Fibroblast of the conjunctiva (primary cell): ENCODE measurements around the gene SYNGR1.

Experiments
- DNase-seq: peaks from one replicate; pipeline ENCODE4 v3.0.0-alpha.2; 2010; ENCODE audit warnings: low read depth

SYNGR1 gene

DNA sequence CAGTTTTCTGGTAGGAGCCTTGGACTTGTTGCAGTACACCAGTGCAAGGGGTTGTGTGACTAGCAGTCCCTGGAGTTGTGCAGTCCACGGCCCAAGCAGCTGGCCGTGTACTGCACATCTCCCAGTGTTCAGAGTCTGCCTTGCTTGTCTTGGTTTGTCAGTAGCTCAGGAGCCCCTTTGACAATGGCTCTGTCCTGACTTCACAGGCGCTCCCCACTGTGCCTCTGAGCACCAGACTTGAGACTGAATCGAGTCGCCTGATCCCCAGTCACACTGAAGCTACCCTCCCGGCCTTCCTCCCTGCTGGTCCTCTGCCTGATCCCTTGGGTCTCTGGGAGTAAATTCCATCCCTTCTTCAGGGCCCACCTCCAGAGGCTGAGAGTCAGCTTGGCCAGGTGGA, 19.4 kb downstream of the SYNGR1 start:
- no peak for DNase-seq

GRCh38 chr22:39369586-39369985, 19.8 kb downstream of the SYNGR1 start:
- DNase-seq = no peak

GRCh38 chr22:39371732-39372131, 21.9 kb downstream of the SYNGR1 start:
- DNase-seq = no peak

DNA sequence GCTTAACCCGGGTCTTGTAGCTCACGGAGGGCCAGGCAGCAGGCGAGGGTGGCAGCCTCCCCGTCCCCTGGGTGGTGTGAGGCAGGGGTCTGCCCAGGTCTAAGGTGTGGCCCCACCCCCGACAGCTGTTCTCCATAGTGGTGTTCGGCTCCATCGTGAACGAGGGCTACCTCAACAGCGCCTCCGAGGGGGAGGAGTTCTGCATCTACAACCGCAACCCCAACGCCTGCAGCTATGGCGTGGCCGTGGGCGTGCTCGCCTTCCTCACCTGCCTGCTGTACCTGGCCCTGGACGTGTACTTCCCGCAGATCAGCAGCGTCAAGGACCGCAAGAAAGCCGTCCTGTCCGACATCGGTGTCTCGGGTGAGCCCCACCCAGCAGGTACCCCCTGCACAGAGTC, 24.4 kb downstream of the SYNGR1 start:
- no peak for DNase-seq

DNA sequence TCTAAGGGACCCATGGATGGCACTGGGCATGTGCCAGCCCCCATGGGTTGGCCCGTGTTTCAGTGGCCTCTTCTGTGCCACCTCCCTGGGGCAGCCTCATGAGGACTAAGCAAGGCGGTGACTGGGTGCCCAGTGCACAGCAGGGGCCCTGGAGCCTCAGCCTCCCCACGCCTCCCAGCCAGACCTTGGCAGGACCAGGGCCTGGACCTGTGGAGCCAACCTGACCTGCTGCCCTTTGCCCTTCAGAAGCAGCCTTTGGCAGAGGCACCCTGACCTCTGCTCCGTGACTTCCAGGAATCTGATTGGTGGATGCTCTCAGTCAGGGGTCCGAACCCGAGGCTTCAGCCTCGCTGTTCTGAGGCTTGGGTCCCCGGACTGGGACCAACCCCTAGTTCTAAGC, 25.0 kb downstream of the SYNGR1 start:
- no peak for DNase-seq

DNA sequence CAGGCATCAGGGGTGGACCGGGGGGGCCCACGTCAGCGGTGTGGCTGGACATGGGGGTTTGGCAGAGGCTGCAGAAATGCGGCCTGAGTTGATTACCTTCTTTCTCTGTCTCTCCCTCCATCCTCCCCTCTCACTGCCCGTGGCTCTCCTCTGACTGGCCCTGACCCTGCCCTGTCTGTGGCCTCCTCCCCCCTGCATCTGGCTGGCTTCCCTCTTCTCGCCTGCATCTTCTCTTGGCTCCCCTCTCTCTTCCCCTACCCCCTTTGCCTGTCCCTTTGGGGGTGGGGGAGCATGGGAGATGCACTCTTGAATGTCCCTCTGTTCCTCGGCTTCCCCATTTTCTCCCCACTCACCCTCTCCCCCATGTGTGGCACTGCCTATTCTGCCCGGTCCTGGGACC, 25.9 kb downstream of the SYNGR1 start:
- DNase-seq = no peak

GRCh38 chr22:39379756-39380730, 30.3 kb downstream of the SYNGR1 start:
- no peak for DNase-seq

DNA sequence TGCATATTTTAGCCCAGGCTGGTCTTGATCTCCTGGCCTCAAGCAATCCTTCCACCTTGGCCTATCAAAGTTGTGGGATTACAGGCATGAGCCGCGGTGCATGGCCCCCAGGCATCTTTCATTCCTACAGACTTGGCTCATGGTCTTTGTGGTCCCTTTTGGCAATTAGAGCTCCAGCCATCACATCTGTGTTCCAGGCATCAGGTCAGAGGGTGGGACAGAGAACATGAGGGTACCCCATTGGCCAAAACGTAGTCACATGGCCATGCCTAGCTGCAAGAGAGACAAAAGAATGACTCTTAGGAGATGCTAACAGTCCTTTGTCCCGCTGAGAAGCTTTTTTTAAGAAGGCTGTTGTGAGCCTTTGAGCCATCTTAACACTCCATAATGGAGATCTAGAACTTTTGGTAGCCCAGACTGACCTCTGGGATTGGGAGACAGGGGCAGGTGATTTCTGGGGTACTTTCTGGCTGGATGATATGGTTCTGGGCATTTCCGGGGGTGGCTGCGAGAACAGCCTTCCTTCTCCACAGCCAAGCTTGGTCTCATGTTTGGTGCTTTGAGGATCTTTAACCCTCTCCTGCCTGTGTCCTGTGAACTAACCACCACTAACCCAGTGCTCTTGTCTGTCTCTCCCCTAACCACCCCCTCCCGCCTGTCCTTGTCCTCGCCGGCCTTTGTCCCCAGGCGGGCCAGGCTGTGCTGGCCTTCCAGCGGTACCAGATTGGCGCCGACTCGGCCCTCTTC, 31.4 kb downstream of the SYNGR1 start:
- DNase-seq = no peak

- DNase-seq = no peak
Measured at GRCh38 chr22:39381930-39382329, 32.1 kb downstream of the SYNGR1 start.

- DNase-seq = no peak
Measured at GRCh38 chr22:39382410-39382809, 32.6 kb downstream of the SYNGR1 start.

DNA sequence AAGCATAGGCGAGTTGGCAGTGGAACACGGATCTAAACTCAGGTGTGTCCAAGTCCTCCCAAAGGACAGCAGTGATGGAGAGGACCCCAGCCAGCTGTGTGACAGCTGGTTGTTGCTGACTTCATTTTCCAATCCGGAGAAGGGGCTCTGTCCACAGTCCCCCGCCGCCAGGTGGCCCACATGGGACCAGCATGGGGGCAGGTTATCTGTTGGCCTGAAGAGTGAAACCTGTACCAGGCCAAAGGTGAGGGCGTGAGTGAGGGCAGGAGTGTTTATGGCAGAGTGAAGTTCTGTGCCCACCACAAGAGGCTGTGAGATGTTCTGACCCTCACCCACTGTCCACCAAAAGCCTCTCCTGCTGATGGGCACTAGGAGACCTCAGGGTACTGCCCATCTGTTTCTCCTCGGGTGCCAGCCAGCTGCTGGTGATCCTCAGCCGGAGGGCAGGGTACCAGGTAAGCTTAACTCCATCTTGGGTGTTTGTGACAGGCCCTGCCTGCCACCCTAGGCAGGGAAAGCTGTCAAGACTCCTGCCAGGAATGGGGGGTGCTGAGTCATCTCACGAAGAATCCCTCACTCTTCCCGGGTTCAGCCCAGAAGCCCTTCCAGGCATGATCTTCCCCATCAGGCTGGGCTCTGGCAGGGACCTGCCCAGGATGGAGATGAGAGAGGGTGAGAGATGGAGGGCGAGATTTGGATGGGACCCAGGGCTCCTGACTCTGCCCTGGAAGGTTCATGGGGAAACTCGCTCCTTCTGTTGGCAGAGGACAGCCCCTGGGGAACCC, 34.2 kb downstream of the SYNGR1 start:
- no peak for DNase-seq

DNA sequence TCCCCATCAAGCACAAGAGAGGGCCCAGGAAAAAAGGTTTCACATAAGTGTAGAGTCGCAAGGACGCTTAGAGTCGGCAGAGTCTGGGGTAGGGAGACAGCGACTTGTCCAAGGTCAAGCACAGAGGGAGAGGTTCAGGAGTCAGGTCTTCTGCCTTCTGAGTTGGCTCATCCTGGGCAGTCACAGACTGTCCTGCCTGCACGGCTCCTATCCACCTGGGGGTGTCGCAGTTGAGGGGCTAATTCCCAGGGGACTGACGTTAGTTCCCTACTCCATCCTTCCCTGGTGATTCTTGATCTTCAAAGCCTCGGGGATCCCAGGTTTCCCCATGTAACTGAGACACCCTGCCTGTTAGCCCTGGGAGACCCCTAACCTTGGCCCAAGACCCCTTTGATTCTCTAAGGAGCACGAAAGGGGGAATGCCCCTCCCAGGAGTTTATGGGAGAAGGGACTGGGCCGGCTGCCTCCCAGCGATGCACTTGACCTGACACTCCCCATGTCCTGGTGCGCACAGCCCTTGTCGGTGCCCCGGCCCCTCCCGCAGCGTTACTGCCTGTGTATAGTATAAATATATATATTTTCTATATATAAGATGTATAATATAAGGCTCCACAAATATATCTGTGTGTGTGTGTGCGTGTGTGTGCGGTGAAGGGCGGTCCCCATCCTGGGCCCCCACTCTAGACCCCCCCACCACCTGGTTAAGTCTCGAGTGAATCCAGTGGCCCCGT, 35.1 kb downstream of the SYNGR1 start:
- no peak for DNase-seq

GRCh38 chr22:39388261-39389011, 38.6 kb downstream of the SYNGR1 start:
- DNase-seq = peak; percentile 72

DNA sequence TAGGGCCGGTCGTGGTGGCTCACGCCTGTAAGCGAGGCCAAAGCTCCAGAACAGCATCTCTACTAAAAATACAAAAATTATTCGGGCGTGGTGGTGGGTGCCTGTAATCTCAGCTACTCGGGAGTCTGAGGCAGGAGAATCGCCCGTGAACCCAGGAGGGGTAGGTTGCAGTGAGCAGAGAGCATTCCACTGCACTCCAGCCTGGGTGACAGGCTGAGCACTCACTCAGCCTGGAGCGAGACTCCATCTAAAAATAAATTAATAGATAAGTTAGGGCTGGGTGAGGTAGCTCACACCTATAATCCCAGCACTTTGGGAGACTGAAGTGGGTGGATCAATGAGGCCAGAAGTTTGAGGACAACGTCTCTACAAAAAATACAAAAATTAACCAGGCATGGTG, 39.6 kb downstream of the SYNGR1 start:
- no peak for DNase-seq

- no peak for DNase-seq
Measured at GRCh38 chr22:39392341-39392948, 42.7 kb downstream of the SYNGR1 start.

GRCh38 chr22:39395936-39396796, 46.4 kb downstream of the SYNGR1 start:
- DNase-seq = no peak

DNA sequence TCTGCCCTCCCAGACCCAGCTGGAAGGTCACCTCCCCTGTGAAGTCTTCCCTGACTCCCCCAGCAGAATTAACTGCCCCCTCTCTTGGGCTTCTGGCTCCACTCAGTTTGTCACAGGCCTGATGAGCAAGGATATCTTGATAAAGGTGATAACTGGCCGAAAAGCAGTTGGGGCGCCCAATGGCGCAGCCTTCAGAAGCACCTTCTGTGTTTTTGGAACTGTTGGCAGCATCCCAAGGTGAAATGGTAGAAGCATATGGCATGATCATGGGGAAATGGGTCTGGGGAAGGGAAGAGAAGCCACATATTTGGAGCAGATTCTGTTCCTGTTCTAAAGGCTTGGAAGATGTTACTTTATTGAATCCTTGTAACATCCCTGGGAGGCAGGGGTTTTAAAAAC, 47.0 kb downstream of the SYNGR1 start:
- no peak for DNase-seq

GRCh38 chr22:39401301-39401631, 51.5 kb downstream of the SYNGR1 start:
- DNase-seq = no peak

DNA sequence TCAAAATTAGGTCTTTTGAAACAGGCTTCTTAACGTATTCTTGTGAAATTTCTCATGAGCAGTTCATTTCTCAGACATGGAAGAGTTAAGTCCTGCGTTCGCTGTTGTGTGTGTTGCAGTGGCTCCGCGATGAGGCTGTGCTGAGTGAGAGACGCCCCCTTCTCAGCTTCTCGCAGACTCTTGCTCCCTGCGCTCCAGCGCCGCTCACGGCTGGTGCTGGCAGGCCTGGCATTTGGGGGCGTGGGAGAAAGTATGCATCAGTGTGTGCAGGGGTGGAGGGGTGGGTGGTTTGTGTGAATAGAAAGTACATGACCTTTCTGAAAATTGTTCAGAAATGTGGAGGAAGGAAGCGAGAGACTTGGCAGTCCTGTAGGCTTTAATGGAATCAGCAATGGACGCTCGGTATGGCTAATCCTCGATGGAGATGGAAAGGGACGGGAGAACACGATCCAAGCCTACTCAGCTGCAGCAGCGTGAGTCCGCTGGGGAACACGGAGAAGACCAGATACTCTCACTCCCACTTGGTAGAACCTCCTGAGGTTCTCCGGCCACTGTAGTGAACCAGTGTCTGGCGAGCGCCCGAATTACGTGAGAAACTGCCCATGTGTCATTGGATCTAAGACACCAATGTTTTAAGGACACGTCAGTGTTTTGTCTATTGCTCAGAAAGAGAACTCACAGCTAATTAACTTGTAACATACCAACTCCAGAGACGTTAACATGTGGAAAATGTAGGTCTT, 55.7 kb downstream of the SYNGR1 start:
- peak; percentile 31 for DNase-seq
